Embryonic facial prominence (tissue), 1 donor: Measurements from ENCODE around the gene SUSD6.

ENCODE experiments used
- DNase-seq: peaks from one replicate; pipeline ENCODE4 v3.0.0-alpha.2; 2016; ENCODE audit errors: extremely low spot score

The SUSD6 gene, protein sequence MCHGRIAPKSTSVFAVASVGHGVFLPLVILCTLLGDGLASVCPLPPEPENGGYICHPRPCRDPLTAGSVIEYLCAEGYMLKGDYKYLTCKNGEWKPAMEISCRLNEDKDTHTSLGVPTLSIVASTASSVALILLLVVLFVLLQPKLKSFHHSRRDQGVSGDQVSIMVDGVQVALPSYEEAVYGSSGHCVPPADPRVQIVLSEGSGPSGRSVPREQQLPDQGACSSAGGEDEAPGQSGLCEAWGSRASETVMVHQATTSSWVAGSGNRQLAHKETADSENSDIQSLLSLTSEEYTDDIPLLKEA

DNA sequence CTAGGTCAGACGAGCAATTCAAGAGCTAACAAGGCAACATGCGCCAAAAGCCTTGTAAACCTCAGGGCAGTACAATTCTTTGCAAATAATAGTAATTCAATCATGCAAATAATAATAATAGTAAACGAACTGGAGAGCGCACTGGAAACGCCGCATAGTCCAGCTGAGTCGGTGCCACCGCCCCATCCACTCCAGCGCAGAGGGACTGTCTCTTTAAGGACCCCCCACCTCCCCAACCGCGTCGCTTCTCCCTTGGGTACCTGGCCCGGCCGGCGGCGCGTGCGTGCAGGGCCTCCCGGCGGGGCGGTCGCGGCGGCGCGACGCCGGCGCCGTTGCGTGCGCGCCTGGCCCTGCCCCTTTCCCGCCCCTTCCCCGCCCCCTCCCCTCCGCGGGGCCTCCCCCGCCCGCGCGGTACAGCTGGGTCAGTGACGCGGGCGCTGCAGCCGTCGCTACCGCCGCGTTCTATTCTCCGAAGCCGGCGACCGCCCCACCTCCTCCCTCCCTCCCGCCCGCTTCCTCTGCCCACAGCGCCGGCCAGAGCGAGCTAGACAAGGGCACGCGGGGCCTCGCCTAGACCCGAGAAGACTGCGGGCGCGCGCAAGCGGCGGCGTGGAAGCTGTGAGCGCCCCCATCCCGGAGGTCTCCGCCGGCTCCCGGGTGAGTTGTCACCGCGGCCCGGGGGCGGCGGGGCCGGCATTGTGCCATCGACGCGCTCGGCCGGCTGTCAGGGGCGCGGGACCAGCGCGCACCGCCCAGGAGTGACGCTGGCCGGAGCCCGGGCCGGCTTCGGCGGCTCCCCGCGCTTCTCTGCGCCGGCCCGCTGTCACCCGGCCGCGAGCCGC, at the start of gene SUSD6:
Gene SUSD6, plus strand, starts transcription at position 425 of the 842 bp plus-strand sequence. CDS start 46,997 bp downstream, outside the sequence.
- peak; percentile 79 for DNase-seq

DNA sequence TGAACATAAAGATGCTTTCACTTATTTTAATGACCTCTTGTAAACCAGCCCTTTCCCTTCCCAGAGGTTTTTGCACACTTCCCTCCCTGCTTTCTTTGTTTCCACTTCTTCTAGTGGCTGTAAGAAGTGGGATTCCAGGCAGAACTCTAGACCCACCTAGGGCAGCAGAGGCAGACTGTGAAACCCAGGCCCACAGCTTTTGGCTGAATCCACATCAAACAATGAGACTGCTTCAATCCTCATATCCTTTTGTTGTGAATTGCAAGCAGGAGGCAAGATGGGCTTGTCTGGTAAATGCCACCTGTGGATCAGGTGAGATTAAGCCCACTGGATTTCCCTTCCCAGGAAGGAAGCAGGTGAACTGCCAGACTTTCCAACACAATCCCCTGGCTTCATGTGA, 49.5 kb upstream of the SUSD6 start:
- no peak for DNase-seq

DNA sequence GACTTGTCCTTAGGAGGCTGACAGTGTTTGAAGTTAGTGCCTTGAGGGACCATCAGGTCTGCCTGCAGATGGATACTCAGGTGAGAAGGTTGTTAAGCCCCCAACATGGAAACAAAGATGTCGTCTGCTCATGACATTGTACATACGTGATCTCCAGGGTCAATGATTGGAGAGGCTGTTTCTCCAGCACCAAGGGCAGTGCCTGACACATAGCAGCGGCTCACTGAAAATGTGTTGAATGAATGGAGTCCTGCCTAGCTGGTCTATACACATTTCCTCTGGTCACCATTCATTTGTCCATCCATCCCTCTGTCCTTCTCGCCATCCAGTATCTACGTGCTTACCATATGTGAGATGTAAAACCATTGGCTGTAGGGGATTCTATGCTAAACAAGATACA, 43.8 kb upstream of the SUSD6 start:
- no peak for DNase-seq

DNA sequence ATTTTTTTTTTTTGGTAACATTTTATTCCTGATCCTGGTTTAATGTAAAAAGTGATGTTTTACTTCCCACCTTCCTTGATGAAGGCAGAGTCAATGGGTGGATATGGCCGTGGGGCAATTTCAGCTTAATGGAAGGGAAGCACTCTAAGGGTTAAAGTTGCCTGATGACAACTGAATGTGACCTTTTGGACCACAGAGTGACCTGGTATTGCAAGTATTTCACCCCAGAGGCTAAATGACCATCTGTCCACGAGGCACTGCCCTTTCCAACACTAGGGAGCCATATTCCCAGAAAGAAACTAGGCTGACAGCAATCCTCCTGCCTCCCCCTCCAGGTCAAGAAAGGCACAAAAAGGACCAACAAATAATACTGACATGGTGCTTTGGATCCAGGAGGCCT, 41.5 kb upstream of the SUSD6 start:
- no peak for DNase-seq

DNA sequence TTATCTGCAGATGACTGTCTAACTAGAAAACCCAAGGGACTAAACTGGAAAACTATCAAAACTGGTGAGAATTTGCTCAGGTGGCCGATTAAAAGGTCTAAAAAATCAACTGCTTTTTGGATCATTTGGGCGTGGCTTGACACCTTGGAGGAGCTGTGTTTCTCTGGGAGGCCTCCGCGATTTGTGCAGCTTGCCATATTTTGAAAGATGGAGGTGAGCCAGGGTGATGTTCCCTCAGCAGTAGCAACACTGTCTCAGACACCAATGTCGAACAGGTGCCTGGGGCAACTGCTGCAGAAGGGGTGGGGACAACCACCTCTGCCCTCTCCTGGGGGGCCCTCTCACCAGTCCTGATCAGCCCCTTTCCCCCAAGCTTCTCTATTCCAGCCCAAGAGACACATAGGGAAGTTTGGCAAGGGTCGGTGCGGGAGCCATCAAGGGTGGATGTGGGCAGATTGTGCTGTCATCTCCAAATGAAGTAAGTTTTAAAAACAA, 40.5 kb upstream of the SUSD6 start:
- no peak for DNase-seq

DNA sequence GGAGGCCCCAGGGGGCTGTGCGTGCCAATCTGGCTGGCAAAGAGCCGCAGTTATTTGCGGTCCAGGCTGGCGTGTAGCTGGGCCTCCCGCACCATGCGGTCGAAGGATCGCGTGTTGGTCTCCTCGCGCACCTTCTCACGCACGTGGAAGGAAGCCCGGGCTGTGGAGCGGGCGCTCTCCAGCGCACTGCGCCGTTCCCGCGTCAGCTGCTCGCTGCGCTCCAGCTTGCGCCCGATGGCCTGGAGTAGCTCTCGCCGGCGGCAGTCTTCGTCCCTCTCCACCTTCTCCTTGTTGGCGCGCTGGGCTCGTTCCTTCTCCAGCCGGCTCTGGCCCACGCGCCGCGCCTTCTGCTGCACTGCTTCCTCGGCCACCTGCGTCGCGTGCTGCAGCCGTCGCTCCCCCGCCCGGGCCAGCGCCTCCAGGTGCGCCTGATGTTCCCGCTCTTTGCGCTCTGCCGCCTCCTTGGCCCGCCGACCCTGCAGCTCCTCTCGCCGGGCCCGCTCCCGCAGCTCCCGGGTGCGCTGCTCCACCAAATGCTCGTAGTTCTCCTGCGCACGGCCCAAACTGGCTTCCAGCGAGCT, 39.9 kb upstream of the SUSD6 start:
- no peak for DNase-seq

DNA sequence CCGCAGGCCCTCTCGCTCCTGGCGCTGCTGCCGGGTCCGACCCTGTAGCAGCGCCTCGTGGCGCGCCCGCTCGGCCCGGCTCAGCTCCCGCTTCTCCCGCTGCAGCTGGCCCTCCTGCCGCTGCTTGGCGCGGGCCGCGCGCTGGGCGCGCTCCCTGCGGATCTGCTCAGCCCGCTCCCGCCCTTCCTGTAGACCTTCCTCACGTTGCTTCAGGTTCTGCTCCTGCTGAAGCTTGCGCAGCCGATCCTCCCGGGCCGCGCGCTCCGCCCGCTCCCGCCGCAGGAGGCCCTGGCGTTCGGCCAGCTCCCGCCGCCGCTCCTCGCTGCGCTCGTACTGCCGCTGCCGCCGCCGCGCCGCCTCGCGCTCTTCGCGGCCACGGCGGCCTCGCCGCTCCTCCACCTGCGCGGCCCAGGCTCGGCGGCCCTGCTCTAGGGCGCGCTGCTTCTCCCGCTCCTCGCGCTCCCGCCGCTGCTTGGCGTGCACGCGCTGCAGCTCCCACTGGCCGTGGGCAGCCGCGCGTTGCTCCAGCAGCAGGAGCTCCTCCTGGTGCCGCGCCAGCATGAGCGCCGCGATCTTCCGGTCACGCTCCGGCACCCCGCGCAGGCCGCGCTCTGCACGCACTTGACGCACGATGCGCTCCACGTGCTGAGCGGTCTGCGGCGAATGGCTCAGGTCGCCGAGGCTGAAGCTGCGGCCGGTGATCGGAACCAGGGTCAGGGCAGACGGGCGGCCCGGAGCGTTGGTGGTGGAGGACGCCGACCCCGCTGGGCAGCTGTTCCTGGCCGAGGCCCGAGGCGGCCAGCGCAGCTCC, 39.2 kb upstream of the SUSD6 start:
- DNase-seq = no peak

DNA sequence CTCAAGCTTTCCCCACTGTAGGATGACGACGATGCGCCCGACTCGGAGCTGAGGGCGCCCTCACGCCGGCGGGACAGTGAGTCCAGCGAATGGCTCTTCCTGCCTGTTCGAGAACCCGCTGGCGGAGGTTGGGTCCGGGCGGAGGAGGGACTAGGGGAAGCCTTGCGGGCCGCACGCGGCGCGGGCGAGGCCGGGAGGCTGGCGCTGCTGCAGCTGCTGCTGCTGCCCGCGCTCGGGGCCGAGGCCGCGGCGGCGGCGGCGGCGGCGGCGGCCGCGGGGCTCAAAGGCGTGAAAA, 38.6 kb upstream of the SUSD6 start:
- no peak for DNase-seq

DNA sequence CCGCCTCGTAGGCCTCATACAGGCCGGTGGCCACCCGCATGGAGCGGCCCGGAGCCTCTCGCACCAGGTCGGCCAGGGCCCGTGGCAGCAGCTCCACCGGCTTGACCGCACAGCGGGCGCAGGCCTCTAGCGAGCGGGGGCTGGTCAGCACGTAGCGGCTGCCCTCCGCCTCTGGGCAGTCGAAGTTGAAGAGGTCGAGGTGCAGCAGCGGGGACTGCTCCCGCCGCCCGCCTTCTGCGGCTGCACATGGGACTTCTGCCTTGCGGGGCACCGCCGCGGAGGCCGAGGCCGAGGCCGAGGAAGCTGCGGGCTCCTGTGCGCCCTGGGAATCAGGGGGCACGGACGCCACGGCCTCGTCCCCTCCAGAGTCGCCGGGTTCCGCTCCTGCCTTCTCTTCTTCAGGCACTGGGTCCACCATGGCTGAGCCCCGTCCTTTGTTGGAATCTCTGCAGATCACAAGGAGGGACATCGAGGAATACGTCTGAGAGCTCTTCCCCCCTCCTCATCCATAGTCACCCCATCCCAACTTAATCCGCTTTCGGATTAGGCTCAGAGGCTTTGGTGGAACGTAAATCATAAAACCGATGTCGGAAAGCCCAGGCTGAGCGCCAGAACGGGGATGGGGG, 38.1 kb upstream of the SUSD6 start:
- no peak for DNase-seq

DNA sequence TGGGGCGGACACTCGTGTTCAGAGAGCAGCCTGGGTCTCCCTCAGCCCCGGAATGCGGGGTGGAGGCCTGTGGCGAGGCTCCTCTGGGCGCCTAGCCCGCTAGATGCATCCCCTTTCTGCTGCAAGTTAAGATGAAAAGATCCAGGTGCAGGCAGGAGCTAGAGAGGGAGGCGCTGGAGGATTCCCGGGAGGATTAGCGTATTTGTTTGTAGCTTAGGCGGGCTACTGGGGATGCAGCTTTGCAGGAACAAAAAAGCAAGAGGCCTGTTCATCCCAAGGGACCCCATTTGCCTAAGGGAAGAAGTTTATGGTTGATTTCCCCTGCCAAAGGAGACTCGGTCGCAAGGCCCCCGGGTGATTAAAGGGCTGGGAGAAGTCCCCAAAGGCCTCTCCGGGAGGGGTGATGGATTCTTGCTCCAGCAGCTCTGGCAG, 37.5 kb upstream of the SUSD6 start:
- DNase-seq = no peak

DNA sequence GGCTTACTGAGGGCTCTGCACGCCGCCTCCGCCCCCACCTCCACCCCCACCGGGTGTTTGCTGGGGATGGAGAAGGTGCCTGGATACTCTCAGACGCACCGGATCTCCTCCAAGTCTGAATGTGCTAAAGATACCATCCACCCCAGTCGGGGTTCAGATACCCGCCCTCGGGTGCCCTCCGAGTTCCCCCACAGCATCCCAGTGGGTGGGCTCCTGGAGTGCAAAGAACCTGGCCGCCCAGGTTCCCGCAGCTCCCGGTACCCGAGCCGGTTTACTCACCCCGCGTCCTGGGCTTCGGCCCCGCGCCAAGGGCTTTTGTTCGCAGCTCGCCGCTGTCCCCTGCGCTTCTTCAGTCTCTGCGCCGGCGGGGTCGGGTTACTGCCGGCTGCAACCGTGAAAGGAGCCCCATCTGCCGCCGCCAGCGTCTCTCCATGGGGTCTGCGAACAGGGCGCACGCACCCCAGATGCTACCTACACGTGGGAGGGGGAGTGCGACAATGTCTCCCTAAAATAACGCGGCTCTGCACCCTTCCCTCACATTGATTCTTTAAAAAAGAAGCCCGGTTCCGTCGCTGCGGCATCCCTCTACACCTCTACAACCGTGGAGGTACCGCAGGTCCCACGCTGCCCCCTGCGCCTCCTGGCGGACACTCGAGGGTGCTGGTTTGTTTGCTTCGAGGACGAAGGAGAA, 37.0 kb upstream of the SUSD6 start, which contains the start of gene CCDC177:
Gene CCDC177, minus strand, starts transcription at position 609 of the 691 bp plus-strand sequence. CDS start 1,249 bp downstream, outside the sequence.
- DNase-seq = no peak

DNA sequence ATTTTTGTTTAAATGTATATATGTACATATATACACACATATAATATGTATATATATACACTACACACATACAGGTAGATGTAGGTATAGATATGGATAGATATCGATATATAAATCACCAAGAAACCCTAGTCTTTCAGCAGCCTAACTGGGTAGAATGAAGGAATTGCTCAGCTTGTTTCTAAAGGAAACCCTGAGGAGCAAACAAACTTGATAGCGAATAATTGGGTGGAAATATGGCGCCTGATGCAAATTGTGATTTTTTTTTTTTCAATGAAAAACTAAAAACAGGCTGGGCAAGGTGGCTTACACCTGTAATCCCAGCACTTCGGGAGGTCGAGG, 36.5 kb upstream of the SUSD6 start:
- DNase-seq = no peak

DNA sequence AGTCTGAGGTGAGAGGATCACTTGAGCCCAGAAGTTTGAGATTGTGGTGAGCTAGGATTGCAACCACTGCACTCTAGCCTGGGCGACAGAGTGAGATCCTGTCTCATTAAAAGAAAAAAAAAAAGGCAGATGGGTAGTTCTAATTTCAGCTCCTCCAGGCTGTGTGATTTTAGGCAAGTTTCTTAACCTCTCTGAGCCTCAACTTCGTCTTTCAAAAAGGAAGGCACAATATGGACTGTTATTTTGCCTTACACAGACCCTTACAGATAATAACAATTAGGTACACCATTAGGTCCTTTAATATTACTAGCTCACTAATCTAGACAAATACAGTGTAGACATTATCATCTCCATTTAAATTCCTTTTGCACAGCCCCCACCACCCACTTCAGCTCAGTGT, 31.9 kb upstream of the SUSD6 start:
- DNase-seq = no peak

DNA sequence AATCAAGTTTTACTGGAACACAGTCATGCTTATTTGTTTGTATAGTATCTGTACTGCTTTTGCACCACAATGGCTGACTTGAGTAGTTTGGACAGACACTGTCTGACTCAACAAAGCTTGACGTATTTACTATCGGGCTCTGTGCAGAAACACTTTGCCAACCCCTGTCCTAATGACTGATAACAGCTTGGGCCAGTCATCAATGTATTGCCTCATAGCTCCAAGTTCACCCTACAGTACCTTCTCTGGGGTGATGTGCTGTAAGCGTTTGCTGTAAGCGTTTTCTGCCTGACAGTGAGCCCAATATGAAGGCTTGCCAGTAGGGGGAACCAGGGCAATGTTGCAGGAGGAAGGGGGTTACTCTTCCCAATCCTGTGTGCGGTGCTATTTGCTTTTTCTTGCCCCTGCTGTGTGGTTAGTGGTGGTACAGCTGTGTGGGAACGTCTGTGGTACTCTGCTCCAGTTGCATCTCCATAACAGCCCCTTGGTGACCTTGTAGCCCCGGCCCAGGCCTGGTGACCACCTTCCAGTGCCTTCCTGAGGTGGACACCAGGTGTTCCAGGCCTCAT, 31.3 kb upstream of the SUSD6 start:
- no peak for DNase-seq

DNA sequence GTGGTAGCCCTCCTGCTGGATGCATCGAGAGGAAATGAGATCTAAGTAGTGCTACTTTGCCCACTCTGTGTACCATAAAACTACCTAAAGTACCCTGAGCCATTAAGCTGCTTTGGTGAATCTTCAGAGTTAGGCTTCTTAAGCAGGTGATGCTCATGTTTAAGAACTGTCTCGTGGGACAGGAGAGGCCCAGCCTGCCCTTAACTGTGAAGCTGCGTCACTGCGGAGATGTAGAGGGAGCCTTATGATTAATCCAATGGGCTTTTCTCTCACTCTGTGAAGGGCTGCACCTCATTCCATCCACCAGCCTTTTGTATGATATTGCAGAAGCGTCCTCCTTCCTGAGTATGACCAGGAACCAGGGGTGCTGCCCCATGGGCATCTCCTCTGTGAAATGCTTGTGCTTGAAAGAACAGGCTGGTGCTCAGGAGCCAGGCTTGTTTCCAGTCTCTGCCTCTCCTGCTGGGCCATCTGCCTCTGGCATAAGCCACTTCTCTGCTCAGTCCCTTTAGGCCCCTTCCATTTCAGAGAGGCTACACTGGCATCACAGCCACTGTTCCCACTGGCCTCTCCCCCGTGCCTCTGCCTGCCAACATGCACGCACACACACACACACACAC, 30.0 kb upstream of the SUSD6 start:
- DNase-seq = no peak

DNA sequence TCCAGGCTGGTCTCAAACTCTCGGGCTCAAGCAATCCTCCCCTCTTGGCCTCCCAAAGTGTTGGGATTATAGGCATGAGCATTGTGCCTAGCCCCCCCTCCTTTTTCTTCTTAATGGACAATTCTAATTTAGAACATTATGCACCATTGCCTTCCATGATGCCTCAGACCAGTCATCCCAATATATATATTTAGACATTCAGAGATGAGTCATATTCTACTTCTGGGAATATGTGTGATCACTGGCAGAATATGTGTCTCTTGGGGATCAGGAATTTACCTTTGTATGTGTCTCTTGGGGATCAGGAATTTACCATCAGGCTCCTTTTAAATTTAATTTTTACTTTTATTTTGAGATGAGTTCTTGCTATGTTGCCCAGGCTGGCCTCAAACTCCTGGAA, 29.2 kb upstream of the SUSD6 start:
- no peak for DNase-seq

DNA sequence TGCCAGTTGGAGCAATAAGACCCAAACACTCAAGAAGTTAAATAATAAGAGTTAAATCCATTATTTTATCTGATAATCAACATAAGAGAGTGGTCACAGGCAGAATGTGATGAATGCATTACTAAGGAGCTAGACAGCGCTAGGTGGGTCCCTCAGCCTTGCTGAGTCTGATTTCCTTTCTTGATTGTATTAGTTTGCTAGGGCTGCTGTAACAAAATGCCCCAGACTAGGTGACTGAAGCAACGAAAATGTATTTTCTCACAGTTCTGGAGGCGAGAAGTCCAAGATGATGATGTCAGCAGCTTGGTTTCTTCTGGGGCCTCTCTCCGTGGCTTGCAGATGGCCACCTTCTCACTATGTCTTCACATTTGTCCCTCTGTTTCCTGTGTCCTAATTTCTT, 28.6 kb upstream of the SUSD6 start:
- DNase-seq = no peak

DNA sequence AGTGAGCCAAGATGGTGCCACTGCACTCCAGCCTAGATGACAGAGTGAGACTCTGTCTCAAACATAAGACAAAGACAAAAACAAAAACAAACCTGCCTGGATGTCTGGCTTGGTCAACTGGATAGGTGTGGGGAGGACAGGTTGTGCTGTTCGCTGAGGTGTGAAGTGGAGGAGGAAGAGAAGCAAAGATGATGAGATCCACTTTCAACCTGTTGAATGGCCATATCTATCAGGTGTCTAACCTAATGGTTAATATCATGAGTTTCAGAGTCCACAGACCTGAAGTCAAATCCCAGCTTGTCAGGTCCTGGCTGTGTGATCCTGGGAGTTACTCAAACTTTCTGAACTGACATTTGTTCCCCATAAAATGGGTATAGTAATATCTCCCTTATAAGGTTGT, 27.0 kb upstream of the SUSD6 start:
- no peak for DNase-seq

DNA sequence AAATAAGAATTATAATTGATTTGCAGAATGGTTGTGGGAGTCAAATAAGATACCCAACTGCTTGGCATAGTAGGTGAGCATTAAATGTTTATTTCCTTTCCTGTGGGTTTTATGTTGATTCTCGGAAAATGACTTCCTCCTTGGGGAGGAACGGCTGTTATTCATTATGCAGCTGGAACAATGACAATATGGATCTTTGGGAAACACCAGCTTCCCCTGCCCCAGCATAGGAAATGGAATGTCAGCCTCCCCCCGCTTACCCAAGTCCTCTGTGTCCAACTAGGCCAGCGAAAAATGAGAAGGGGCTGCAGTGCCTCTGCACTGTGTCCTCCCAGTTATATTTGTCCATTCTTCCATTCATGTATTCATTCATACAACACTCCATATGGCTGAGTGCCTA, 25.0 kb upstream of the SUSD6 start:
- no peak for DNase-seq

DNA sequence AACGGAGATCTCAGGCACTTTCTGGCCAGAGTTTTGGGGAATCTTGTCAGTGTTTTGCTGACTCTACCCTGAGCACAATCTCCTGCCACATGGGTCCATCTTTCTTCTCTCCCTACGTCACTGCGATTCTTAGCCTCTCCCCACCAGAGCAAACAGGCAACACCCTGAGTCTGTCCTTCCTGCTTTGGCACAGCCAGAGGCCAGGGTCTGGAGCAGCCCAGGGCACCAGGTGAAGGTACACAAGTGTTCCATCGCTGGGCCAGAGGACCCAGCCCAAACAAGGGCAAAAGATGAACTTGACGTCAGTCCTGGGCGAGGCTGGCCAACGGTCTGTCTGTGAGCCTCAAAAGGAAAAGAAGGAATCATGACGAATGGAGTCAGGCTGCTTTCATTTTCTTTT, 24.0 kb upstream of the SUSD6 start:
- DNase-seq = no peak
